Sigmoid colon (tissue), 4 donors: ENCODE data around the gene OR8D1.

Experiments
- EP300 ChIP-seq, 4 donors: sonication (generic); formaldehyde crosslinking; IDR thresholded peaks; one replicate each; pipeline ENCODE4 v1.6.1; 2017; ENCODE audit warnings: antibody characterized with exemption in 4 of 4
- POLR2A ChIP-seq, 2 donors: fragments of 450-650 bp; IDR thresholded peaks; one replicate each; pipeline ENCODE4 v1.6.1; 2016; ENCODE audit warnings: antibody characterized with exemption in 2 of 2, mild to moderate bottlenecking in 2 of 2, moderate library complexity in 2 of 2
- POLR2AphosphoS5 ChIP-seq, 4 donors: sonication (generic); formaldehyde crosslinking; IDR thresholded peaks; one replicate each; pipeline ENCODE4 v1.6.1; 2017; ENCODE audit warnings: antibody characterized with exemption in 4 of 4
- TF ChIP-seq, protein P1 (sequence below), 4 experiments: fragments of 450-650 bp in 3 of 4; fragments of 200-600 bp in 1 of 4; IDR thresholded peaks; one replicate each; pipeline ENCODE4 v1.5.1; 2016 to 2019; ENCODE audit warnings: antibody characterized with exemption in 4 of 4, mild to moderate bottlenecking in 3 of 4, moderate library complexity in 2 of 4

DNA sequence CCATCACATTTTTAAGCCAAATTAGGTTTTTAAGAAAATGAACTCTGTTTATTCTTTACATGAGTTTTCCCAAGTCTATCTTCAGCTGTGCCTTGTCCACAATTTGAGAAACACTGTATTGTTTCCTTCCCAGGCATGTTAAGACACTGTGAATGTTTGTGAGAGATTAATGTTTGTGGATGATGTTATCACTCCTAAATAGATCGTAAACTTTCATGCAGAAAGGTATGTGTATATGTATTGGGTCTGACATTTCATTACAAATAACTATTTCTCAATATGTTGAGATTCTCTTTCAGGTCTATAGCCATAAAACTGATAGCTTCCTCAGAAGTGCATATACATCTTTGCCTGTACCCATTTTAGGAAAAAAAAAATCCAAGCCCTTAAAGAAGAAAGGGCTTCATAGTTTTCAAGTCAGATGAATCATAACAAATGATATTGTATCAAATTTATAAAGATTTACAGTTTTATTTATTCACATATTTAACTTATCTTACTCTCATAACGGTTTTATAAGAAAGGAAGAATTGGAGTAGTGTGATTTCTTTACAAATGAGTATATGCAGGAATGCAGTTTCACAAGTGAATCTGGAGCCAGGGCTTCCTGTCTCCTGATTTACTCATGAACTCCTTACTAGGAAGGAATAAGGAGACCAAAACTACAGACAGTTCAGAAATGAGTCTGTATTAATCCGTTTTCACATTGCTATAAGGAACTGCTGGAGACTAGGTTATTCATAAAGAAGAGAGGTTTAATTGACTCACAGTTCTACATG, 11.2 kb downstream of the OR8D1 start:
- TF ChIP-seq POLR2A (IDR thresholded peaks at IDR 0.05): no peak
- TF ChIP-seq, protein P1, sequence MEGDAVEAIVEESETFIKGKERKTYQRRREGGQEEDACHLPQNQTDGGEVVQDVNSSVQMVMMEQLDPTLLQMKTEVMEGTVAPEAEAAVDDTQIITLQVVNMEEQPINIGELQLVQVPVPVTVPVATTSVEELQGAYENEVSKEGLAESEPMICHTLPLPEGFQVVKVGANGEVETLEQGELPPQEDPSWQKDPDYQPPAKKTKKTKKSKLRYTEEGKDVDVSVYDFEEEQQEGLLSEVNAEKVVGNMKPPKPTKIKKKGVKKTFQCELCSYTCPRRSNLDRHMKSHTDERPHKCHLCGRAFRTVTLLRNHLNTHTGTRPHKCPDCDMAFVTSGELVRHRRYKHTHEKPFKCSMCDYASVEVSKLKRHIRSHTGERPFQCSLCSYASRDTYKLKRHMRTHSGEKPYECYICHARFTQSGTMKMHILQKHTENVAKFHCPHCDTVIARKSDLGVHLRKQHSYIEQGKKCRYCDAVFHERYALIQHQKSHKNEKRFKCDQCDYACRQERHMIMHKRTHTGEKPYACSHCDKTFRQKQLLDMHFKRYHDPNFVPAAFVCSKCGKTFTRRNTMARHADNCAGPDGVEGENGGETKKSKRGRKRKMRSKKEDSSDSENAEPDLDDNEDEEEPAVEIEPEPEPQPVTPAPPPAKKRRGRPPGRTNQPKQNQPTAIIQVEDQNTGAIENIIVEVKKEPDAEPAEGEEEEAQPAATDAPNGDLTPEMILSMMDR (IDR thresholded peaks at IDR 0.05): no peak
- no peak for TF ChIP-seq EP300 (IDR thresholded peaks at IDR 0.05)
- TF ChIP-seq POLR2AphosphoS5 (IDR thresholded peaks at IDR 0.05): no peak
